GM19351 (cell line): ENCODE data around the gene TMEM106B.
"Not testable (repeated sequence)": the region's sequence is repeated elsewhere in the genome, so short reads cannot be mapped to it uniquely, and the experiment has no call there.

Experiments
- ATAC-seq: cut with Tn5 transposase; IDR thresholded peaks from one replicate; pipeline ENCODE4 v1.9.1; 2021; ENCODE audit warnings: mild to moderate bottlenecking, moderate library complexity; ENCODE audit not compliant: unreplicated experiment

The TMEM106B gene

DNA sequence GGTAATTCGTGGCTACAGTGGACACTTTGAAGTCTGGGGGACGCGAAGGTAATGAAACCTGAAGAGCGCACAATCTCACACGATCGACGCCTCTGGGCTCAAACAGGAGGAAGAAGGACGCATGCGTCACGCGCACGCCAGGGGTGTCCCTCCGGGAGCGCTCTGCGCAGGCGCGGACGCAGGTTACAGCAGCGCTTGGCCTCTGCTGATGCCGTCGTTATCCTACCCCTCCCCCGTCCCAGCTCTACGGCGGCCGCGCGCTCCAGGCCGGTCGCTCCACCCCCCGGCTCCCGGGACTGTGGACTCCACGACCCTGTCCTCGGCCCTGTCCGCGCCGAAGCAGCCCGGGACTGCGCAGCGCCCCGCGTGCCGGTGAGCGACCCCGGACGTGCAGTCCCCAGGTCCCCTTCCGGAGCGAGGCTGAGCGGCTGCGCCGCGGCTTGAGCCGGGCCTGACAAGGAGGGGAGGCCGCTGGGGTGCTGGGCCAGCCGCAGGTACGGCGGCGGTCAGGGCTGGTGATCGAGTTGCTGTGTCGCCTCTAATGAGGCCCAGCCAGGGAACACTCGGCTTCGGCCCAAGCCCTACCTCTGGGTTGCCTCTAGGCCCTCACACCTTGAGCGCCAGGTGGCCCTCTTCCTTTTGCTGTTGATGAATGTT lies at the start of gene TMEM106B:
TMEM106B (plus strand) TSS at position 241 of the 657 bp plus-strand sequence. CDS start 3,517 bp downstream, outside the sequence.
- ATAC-seq, result peak; percentile 89

DNA sequence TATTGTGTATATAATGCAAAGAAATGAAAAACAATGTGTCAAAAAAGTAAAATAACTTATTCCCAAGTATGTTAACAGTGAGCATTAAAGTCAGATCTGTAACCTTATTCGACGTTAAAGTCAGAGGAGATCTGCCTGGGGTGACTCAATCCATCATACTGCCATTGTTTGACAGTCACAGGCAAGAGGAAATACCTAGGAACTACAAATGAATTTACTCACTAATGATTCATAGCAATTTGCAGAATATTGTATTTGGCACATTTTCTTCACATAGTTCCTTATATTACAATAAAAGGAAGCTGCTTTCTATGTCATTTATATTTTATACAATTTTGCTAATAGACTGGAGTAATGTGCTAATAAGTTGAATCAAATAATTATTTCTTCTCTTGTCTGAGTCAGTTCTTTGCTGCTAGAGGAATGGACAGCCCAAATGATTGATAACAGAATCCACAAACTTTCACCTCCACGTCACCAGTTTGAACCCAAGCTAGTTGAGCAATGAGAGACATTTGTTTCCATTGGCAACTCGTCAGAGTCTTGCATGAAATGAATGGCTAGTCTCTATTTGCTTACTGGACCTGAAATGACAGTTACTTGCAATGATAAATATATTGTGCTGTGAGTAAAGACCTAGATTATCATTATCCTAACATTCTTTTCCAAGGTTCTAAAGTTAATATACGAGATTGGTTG lies 48.5 kb upstream of the TMEM106B start:
- ATAC-seq, result no peak

DNA sequence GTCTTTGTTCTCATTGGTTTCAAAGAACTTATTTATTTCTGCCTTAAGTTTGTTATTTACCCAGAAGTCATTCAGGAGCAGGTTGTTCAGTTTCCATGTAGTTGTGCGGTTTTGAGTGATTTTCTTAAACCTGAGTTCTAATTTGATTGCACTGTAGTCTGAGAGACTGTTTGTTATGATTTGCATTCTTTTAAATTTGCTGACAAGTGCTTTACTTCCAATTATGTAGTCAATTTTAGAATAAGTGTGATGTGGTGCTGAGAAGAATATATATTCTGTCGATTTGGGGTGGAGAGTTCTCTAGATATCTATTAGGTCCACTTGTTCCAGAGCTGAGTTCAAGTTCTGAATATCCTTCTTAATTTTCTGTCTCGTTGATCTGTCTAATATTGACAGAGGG lies 43.0 kb upstream of the TMEM106B start:
- ATAC-seq, result not testable (repeated sequence)

DNA sequence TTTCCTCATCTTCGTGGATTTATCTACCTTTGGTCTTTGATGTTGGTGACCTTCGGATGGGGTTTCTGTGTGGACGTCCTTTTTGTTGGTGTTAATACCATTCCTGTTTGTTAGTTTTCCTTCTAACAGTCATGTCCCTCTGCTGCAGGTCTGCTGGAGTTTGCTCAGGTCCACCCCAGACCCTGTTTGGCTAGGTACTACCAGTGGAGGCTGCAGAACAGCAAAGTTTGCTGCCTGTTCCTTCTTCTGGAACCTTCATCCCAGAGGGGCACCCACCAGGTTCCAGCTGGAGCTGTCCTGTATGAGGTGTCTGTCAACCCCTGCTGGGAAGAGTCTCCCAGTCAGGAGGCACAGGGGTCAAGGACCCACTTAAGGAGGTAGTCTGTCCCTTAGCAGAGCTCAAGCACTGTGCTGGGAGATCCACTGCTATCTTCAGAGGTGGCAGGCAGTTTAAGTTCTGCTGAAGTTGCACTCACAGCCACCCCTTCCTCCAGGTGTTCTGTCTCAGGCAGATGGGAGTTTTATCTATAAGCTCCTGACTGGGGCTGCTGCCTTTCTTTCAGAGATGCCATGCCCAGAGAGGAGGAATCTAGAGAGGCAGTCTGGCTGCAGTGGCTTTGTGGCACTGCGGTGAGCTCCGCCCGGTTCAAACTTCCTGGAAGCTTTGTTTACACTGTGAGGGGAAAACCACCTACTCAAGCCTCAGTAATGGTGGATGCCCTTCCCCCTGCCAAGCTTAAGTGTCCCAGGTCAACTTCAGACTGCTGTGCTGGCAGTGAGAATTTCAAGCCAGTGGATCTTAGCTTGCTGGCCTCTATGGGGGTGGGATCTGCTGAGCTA lies 40.9 kb upstream of the TMEM106B start:
- ATAC-seq, result not testable (repeated sequence)

DNA sequence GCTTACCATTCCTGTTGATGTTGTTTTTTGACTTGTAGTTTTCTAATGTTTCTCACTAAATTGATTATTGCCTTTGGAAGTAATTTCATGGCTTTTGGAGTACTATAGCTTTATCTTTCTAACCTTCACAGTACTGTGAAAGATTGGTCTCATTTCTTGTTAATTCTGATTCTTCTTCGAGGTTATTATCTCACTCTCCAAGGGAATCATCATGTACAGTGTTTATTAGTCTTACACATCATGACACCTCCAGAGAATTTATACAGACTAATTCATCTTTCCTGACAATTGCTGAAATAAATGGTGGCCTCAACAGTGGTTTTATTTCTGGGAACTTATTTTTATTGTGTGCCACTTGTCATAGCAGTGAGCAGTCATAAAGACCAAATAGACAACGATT lies 37.4 kb upstream of the TMEM106B start:
- ATAC-seq, result no peak

DNA sequence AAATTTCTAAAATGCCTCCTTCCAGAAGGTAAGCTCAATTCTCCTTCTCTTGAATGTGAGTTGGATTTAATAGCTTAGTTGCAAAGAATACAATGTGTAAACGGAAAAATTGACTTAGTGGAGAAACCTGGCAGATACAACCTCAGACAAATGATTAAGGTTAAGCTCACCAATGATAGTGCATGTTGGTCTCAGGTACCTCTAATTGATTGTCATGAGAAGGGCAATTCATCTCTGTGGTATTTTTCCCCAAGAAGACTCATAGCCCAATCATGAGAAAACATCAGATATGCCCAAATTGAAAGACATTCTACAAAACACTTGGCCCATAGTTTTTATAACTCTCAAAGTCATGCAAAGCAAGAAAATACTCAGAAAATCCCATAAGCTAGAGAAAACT lies 36.2 kb upstream of the TMEM106B start:
- no peak for ATAC-seq

DNA sequence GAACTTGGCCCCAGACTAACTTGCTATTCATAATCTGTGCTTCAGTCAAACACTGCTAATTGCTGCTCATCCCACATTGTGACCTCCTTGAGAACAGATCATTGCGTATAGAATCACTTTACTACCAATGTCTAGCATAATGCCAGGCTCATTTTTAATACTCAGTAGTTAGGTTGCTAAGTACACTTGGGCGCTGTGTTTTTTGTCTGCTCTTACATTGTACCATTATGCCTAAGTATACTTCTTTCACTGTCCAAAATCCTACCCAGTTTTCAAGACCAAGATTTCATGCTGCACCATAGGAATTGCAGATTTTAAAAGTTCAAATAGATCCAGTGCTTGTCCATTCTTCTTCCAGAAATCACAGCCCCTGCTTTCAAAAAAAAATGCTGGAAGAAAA lies 32.8 kb upstream of the TMEM106B start:
- ATAC-seq, result no peak

DNA sequence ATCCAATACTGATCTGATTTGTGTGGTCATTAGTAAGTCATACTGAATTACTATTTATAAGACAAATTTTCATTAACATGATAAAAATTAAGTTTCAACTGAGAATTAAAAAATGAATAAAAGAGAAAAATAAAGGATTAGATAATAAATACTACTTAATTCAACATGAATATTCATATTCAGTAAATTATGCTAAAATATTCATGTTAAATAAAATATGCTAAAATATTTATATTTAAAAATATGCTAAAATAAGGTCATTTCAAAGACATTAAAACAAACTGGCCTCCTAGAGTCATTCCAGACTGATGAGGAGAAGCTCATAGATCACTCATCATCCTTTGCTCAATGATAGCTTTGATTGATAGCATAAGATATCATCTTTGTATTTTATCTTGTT lies 16.7 kb upstream of the TMEM106B start:
- no peak for ATAC-seq

DNA sequence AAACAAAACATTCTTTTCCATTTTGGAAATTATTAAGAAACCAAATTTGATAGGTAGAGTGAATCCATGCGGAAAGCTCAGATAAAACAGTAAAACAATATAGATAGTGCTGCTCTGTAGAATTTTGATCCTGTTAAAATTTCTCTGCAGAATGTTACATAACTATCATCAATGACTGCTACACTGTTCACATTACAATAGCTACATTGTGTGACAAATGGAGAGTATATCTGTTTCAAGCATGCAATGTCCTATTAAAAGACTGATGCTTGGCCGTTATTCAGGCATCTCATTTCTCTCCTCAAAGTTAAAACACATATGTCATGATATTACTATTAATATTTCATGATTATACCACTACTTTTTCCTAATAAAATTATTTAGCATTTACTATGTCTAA lies 14.7 kb upstream of the TMEM106B start:
- no peak for ATAC-seq

DNA sequence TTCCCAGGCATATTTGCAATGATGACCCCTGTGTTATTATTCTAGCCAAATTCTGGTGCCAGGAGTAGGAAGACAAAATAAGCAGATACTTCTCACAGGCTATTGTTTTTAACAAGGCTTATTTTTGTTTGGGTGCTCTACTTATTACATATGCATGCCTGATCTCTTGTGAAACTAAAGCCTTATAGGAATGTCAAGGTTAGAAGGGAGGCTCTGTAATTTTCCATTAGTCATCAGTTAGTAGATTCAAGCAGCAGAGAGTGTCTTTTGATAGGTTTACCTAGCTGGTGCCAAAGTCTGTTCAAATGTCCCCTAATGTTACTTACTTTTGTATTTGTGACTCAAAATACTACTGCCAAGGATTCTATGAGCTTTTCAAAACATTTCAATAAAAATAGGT lies 11.7 kb upstream of the TMEM106B start:
- ATAC-seq, result no peak

DNA sequence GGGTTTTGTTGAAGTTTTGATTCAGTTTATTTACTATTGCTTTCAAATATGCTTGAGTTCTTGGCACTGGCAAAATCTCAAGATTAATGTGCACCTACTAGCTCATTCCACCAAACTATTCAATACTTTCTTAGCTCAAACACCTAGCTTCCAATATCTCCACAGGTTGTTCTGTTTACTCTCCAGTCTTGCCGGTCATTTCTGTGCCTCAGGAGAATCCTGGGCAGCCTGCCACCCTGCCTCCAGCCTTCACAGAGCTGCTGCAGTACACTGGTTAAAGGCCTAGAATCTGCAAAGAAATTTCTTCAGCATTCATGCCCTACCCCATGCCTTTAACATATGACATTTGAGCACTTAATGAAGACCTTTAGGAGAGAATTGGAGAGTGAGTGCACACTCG lies 4.0 kb upstream of the TMEM106B start:
- no peak for ATAC-seq

DNA sequence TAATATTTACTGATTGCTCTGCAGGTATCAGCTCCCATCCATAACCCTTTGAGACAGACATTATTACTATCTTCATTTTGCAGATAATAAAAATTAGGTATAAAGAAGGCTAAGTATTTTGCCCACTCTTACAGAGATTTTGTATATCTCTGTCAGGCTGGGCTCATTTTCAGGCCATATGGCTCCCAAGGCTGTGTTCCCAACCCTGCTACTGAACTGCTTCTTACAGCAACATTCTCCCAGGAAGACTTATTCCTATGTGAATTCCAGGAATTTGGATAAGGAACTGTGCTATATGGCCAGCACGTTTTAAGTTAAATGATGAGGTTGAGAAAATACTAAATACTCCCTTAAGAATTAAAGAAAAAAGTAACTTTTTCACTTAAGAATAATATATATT lies 1.9 kb upstream of the TMEM106B start:
- ATAC-seq, result no peak

DNA sequence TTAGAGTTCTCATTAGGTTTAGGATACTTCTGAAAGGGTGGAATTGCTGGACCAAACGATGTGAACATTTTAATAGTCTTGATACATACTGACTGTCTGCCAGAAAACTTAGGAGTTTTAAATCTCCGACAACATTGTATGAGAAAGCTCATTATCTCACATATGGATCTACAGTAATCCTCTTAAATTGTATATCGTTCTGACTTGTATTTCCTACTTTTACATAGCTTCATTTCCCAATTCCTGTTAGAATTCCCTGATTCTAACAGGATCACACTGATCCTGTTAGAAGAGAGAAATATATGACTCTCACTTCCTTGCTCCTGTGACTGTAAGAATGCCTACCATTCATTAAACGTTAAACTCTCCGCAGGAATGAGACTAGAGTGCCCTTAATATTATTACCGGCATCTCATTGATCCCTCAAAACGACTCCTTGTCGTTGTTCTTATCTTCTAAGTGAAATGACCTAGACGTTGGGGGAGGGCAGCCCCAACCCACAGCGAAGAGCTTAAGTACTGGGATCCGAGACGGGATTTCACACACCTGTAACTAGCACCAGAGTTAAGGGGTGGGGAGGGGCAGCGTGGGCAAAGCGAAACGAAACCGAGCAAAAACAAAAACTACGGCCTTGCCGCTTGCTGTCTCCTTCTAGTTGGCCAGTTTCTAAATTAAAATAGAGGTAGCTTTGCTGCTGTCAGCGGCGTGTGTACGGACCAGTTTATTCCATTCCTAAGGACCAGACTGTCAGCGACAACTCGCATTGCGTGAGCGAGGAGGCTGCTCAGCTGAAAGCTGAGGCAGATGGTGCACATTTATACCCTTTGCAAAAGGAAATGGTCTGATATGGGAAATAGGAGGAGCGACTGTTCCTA lies 678 bp upstream of the TMEM106B start:
- peak; percentile 28 for ATAC-seq

DNA sequence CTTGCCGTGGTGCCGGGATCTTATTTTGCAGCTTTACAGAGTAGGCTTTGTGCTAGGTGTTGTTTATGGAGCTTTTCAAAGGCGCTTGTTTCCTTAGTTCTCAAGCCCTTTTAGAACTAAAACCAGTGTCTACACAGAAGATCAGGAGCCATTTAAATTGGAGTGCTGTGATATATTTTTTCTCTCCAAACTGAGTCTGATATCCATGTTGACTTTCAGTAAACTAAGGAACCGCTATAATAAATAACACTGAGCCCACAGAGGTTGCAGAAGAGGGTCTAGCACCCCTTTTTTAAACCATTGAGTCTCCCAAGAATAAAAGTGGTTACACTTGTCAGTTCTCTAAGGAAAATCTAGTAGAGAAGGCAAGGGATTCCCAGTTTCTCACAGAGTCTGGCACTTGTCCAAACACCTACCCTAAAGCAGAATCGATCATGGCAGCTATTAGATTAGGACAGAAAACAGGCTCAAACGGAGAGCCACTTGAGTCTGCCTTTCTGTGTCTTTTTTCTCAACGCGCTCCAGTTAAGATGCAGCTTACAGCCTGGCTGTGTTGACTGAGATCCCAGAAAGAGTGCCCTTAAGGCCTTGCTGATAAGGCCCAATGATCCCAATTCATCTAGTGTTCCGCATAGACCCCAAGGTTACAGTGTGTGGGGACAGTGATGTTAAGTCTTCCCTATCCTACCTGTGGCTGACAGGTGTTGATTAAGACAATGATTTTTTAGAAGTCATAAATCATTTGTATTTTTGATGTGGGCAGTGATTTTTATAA lies 804 bp downstream of the TMEM106B start:
- no peak for ATAC-seq

DNA sequence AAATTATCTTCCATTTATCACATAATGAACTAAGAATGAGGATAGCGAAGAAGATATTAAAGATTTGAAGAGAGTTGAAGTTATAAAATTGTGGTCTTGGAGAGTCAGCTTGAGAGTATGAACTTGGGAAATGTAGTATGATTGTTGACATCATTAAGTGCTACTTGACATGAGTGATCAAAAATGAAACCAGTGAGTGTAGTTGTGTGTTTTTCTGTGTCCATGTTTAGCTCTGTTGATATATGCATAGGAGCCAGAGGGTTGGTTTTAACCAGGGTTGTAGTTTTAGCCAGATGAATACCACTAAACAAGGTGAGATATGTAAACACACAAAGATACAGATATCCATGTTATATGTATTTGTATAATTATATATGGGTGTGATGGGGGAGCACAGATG lies 6.2 kb downstream of the TMEM106B start:
- no peak for ATAC-seq

DNA sequence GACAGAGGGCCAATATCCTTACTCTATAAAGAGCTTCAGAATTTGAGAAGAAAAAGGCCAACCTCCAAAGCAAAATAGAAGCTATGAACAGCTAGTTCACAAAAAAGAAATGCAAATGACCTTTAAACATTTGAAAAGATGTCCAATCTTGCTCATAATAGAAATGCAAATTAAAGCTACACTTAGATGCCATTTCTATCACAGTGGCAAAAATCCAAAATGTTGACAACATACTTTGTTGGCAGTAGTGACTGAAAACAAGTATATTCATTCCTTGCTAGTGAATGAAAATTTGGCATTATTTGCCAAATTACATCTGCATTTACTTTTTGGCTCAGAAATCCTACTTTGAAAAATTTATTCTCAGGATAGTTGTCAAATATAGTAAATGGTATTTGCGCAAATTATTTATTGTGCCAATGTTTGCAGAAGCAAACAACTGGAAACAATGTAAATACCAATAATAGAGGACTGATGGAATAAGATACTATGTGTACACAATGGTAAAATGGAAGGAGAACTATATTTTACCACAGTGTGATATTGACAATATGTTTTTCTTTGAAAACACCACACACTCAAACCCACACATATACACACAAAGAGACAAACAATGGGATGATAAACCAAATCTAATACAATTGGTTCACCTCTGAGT lies 9.4 kb downstream of the TMEM106B start:
- ATAC-seq, result no peak

DNA sequence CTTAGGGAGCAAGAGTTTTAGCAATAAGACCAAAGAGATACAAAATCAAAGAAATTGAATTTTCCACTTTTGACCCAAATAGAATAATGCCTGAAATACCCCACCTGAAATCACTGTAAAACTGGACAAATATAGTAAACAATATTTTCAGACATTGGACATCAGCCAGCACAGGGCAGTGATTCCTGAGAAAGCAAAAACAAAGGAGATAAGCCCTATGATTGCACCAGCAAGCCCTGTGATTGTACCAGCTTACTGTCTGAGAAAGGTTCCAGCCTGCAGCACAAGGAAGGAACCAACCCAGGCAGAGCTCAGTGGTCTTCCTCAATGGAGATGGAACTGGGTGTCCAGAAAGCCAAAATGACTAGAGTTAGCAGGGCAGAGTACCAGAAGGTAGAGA lies 10.3 kb downstream of the TMEM106B start:
- no peak for ATAC-seq

DNA sequence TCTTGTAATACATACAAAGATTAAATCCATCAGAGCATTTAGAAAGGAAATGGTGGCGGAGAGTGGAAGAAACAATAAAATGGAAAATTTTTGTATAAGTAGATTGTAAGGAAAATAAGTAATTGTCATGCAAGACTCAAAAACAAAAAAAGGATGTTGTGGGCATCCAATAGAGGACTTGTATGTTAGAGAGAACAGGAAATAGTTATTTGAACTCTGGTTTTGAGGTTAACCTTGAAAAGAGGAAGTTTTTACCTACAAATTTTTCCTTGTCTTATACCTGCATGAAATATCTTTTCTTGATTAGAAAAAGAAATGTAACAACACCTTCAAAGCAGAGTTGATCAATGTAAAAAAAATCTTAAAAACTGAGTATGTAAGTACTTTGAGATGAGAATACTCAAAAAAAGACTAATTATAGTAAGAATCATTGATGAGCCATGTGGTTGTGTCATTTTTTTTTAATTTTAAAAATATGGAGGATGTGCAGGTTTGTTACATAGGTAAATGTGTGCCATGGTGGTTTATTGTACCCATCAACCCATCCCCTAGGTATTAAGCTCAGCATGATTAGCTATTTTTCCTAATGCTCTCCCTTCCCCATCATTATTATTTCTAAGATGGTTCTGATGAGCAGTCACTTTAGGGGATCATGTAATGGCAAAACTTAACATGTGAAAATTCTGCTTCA lies 11.9 kb downstream of the TMEM106B start:
- peak; percentile 88 for ATAC-seq

DNA sequence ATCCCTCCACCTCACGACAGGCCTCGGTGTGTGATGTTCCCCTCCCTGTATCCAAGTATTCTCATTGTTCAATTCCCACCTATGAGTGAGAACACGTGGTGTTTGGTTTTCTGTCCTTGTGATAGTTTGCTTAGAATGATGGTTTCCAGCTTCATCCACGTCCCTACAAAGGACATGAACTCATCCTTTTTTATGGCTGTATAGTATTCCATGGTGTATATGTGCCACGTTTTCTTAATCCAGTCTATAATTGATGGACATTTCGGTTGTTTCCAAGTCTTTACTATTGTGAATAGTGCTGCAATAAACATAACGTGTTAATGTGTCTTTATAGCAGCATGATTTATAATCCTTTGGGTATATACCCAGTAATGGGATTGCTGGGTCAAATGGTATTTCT lies 13.9 kb downstream of the TMEM106B start:
- ATAC-seq, result not testable (repeated sequence)
